ENCODE results near the gene CYP46A1.

GRCh38 chr14:99660794-99661193 lies 23.3 kb upstream of the CYP46A1 start:
- TF ChIP-seq CTCF (IDR thresholded peaks at IDR 0.05) (no peak), POLR2A (IDR thresholded peaks at IDR 0.05) (no peak)
